Prostate gland (tissue), 2 donors: ENCODE data around the gene IGLL1. TPM values are rescaled to one million over a fixed set of nuclear protein-coding genes. Genes with fewer than 3 reads are reported as not detected.
A peak's percentile ranks its signal among the peaks of the same experiment; 100 is the strongest.
"Not testable (repeated sequence)": the region's sequence is repeated elsewhere in the genome, so short reads cannot be mapped to it uniquely, and the experiment has no call there.

Experiments
- DNase-seq: peaks from one replicate; pipeline ENCODE4 v3.0.0-alpha.2; 2019; ENCODE audit warnings: low spot score
- H3K27ac ChIP-seq, 2 donors: fragments of 200-600 bp; sonication (generic); 2 replicates each; pipeline ENCODE4 v1.5.1; 2017 to 2019
- H3K27me3 ChIP-seq: fragments of 200-600 bp; sonication (generic); replicated peaks from 2 replicates; pipeline ENCODE4 v1.5.1; 2019; ENCODE audit not compliant: insufficient read depth
- H3K36me3 ChIP-seq, 2 donors: fragments of 200-600 bp; sonication (generic); 1 replicate in 1 of 2; 2 replicates in 1 of 2; pipeline versions ENCODE4 v1.5.1 to v1.8.1; 2017 to 2019
- H3K4me1 ChIP-seq: fragments of 200-600 bp; sonication (generic); replicated peaks from 2 replicates; pipeline ENCODE4 v1.5.1; 2019
- H3K4me3 ChIP-seq, 2 donors: fragments of 200-600 bp; sonication (generic); 2 replicates each; pipeline ENCODE4 v1.5.1; 2017 to 2019
- H3K9me3 ChIP-seq: fragments of 200-600 bp; sonication (generic); 2 replicates; pipeline ENCODE4 v1.5.1; 2017
- POLR2A ChIP-seq: fragments of 450-650 bp; IDR thresholded peaks from one replicate; pipeline ENCODE4 v1.6.1; 2016; ENCODE audit warnings: antibody characterized with exemption, mild to moderate bottlenecking
- POLR2AphosphoS5 ChIP-seq: sonication (generic); formaldehyde crosslinking; IDR thresholded peaks from one replicate; pipeline ENCODE4 v1.6.1; 2017; ENCODE audit warnings: antibody characterized with exemption
- WGBS: methylation state at CpG from one replicate; pipeline ENCODE4 v1.1.5; 2018; 5-methylcytosine and 5-hydroxymethylcytosine counted together
- intact Hi-C: fragments of 100-400 bp; cut with DNase I; formaldehyde crosslinking; loops from one replicate; pipeline ENCODE4 v1.14.2; 2022
- total RNA-seq, 2 donors: library from RNA; depleted of rRNA; stranded (reverse); fragments of >200 nt; gene quantifications; one replicate each; pipeline ENCODE4 v1.1.0, GENCODE V29; 2016
- TF ChIP-seq, protein P1 (sequence below), 4 experiments: fragments of 200-600 bp in 2 of 4; fragments of 450-650 bp in 2 of 4; sonication (generic) in 2 of 4; IDR thresholded peaks; 1 replicate in 3 of 4; 2 replicates in 1 of 4; pipeline ENCODE4 v1.5.1; 2016 to 2019; ENCODE audit warnings: antibody characterized with exemption in 4 of 4, mild to moderate bottlenecking in 2 of 4, moderate library complexity in 2 of 4

The IGLL1 gene
- total RNA-seq, 2 donors from 2014 or later: 0.85 TPM; not detected in 1

DNA sequence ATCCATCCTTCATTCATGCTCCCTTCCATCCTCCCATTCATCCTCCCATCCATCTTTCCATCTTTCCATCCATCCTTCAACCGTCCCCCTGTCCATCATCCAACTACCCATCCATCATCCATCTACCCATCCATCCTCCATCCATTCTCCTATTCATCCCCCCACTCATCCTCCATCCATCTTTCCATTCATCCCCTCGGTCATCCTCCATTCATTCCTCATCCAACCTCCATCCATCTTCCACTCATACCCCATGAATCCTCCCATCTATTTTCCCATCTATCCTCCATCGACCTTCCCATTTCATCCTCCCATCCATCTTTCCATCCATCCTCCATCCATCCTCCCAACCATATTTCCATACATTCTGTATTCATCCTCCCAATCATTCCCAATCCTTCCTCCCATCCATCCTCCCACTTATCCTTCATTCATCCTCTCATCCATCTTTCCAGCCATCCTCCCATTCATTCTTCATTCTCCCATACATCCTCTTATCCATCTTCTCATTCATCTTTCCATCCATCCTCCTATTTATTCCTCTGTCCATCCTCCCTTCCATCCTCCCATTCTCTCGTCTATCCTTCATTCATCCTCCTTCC is 29.9 kb downstream of the IGLL1 start:
- H3K4me1 ChIP-seq: no peaks in the 10 kb centered on the region
- intact Hi-C loops: no loop called here

DNA sequence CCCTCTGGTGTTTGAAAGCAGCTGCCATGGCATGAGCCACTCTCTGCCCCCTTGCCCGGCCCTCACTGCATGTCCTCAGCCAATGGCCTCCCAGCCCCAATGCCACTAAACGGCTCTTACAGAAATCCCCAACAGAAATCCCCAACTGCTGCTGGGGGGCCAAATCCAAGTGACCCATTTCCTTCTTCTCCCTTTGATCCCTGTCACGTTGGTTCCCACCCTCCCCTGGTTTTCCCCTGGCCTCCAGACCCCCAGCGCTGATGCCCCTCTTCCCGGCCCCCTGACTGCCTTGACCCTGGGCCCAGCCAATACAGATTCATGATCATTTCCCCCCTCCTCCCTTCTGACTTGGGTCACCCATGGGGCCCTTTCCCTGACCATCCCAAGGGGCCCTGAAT is 30.9 kb downstream of the IGLL1 start:
- 53% methylated on average over 5 of the region's 5 CpGs for WGBS
- Histone ChIP-seq H3K4me1 (no peaks in the 10 kb centered on the region), H3K36me3 (no peaks in the 10 kb centered on the region), H3K27me3 (no peaks in the 10 kb centered on the region), H3K4me3 (no peak overlapping the region), H3K9me3 (no peaks in the 10 kb centered on the region), H3K27ac (no peak overlapping the region)
- no peak for TF ChIP-seq POLR2A
- TF ChIP-seq, protein P1, sequence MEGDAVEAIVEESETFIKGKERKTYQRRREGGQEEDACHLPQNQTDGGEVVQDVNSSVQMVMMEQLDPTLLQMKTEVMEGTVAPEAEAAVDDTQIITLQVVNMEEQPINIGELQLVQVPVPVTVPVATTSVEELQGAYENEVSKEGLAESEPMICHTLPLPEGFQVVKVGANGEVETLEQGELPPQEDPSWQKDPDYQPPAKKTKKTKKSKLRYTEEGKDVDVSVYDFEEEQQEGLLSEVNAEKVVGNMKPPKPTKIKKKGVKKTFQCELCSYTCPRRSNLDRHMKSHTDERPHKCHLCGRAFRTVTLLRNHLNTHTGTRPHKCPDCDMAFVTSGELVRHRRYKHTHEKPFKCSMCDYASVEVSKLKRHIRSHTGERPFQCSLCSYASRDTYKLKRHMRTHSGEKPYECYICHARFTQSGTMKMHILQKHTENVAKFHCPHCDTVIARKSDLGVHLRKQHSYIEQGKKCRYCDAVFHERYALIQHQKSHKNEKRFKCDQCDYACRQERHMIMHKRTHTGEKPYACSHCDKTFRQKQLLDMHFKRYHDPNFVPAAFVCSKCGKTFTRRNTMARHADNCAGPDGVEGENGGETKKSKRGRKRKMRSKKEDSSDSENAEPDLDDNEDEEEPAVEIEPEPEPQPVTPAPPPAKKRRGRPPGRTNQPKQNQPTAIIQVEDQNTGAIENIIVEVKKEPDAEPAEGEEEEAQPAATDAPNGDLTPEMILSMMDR (IDR thresholded peaks at IDR 0.05): no peak
- TF ChIP-seq POLR2AphosphoS5: no peak
- intact Hi-C loops: loop anchor here (5.0 kb wide), 1 partner anchor 38 kb away; no protein-coding TSS in a partner anchor
- DNase-seq: no peak

More for the DNA sequence above, 29.9 kb downstream of the IGLL1 start:
- TF ChIP-seq, protein P1 (IDR thresholded peaks at IDR 0.05): no peak
- TF ChIP-seq POLR2A: no peak
- Histone ChIP-seq H3K27ac (no peak overlapping the region), H3K4me3 (no peak overlapping the region), H3K36me3 (no peaks in the 10 kb centered on the region), H3K9me3 (no peaks in the 10 kb centered on the region), H3K27me3 (no peaks in the 10 kb centered on the region)
- 89% methylated on average over 4 of the region's 4 CpGs for WGBS
- DNase-seq: no peak

DNA sequence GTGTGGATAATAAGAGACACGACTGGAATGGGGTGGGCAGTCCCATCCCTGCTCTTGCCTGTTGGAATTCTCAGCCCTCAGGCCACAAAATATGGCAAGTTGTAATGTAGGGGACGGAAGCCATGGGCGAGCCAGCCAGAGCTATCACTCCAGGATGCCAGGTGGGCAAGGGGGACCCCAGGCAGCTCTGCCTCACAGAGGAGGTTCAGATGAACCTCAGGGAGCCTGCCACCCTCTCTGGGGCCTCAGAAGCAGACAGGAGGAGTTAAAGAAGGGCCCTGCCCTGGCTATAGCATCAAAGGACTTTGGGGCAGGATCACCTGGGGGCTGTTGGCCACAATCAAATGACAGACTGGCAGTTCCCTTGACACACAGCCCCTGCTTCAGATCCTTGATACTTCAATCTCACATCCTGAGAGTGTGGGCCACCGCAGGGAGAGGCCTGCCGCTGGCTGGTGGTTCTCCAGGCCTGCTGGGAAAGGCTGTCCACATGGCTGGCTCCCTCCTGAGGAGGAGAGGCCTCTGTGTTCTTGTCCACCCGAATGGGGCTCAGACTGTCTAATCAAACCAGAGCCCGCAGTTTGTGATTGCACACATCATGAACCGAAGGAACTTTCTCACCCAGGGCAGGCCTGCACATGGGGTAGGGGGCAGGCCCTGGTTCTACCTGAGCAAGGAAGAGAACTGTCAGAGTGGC is 31.4 kb downstream of the IGLL1 start:
- Histone ChIP-seq H3K9me3 (no peaks in the 10 kb centered on the region), H3K27me3 (no peaks in the 10 kb centered on the region), H3K4me3 (no peak overlapping the region), H3K4me1 (no peaks in the 10 kb centered on the region), H3K27ac (no peak overlapping the region), H3K36me3 (no peaks in the 10 kb centered on the region)
- DNase-seq: no peak
- 57% methylated on average over 8 of the region's 8 CpGs for WGBS
- TF ChIP-seq POLR2A: no peak
- no peak for TF ChIP-seq POLR2AphosphoS5
- TF ChIP-seq, protein P1 (IDR thresholded peaks at IDR 0.05): no peak
- intact Hi-C loops: loop anchor here (5.0 kb wide), 1 partner anchor 39 kb away; no protein-coding TSS in a partner anchor

- H3K9me3 ChIP-seq: no peaks in the 10 kb centered on the region
- TF ChIP-seq POLR2AphosphoS5 (peak; percentile 15), POLR2A (no peak)
- TF ChIP-seq, protein P1 (IDR thresholded peaks at IDR 0.05): no peak
- WGBS: 69% methylated on average over 10 of the region's 10 CpGs
- H3K27ac ChIP-seq: no peak overlapping the region
- H3K27me3 ChIP-seq: no peaks in the 10 kb centered on the region
- DNase-seq: no peak
- no peak overlapping the region for H3K4me3 ChIP-seq
- intact Hi-C loops: loop anchor here (5.0 kb wide), 1 partner anchor 39 kb away; no protein-coding TSS in a partner anchor
- no peaks in the 10 kb centered on the region for H3K36me3 ChIP-seq
- H3K4me1 ChIP-seq: no peaks in the 10 kb centered on the region
These were observed 32.1 kb downstream of the IGLL1 start for GRCh38 chr22:23547818-23548500.

DNA sequence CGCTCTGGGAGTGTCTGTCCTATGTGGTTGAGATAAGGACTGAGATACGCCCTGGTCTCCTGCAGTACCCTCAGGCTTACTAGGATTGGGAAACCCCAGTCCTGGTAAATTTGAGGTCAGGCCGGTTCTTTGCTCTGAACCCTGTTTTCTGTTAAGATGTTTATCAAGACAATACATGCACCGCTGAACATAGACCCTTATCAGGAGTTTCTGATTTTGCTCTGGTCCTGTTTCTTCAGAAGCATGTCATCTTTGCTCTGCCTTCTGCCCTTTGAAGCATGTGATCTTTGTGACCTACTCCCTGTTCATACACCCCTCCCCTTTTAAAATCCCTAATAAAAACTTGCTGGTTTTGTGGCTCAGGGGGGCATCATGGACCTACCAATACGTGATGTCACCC is 32.7 kb downstream of the IGLL1 start:
- not testable (repeated sequence) for H3K36me3 ChIP-seq, H3K9me3 ChIP-seq, H3K27ac ChIP-seq, H3K4me1 ChIP-seq, H3K4me3 ChIP-seq, DNase-seq, H3K27me3 ChIP-seq
- 73% methylated on average over 5 of the region's 5 CpGs for WGBS
- intact Hi-C loops: loop anchor here (5.0 kb wide), 1 partner anchor 40 kb away; no protein-coding TSS in a partner anchor
